K562 (cell line): ENCODE results near the gene SHOC1. TPM values are rescaled to one million over a fixed set of nuclear protein-coding genes. Genes with fewer than 3 reads are reported as not detected.

Source experiments
- ATAC-seq: fragments of 200-7000 bp; cut with Tn5 transposase; 3 replicates; pipeline ENCODE4 v1.9.1; 2020; ENCODE audit warnings: moderate library complexity
- BruUV-seq: library from RNA; stranded (reverse); fragments of 400-500 nt; replicated peaks from 2 replicates; lab custom pipeline; 2021; lab: Mats Ljungman, UMichigan
- CTCF ChIA-PET: fragments of 300-600 bp; formaldehyde crosslinking; extraction: SDS; loops from one replicate; lab custom pipeline; 2021; ENCODE audit warnings: low intra/inter-chr PET ratio; lab: Yijun Ruan, JAX
- POLR2A ChIA-PET: fragments of 300-600, 350-650 bp; sonication (Branson Sonifier 250); formaldehyde crosslinking; extraction: SDS; loops from one replicate; lab custom pipeline; 2021; ENCODE audit warnings: antibody characterized with exemption, inconsistent platforms; lab: Yijun Ruan, JAX
- DNase-seq, 4 experiments: peaks; one replicate each; pipeline versions ENCODE4 v3.0.0 to v3.0.0-alpha.2; 2011 to 2018; ENCODE audit warnings: low spot score in 3 of 4, mixed read lengths in 3 of 4; ENCODE audit errors: extremely low read depth in 1 of 4
- FAIRE-seq: peaks from 2 replicates; lab custom pipeline; 2011; peaks lifted over from hg19 to GRCh38; lab: Jason Lieb, UNC
- H2AFZ ChIP-seq: 2 replicates; pipeline ENCODE4 v1.6.0; 2011; ENCODE audit warnings: low read depth, low read length, control low read depth, inconsistent platforms
- H3K27ac ChIP-seq: fragments of 200-600 bp; 3 replicates; pipeline ENCODE4 v1.8.0; 2011; ENCODE audit warnings: low read depth, mild to moderate bottlenecking, control low read depth, inconsistent platforms, low read length, moderate library complexity, mixed read lengths; ENCODE audit errors: extremely low read depth
- H3K27me3 ChIP-seq, 2 experiments: fragments of 300-600 bp in 1 of 2; 2 replicates in 1 of 2; 3 replicates in 1 of 2; pipeline versions ENCODE4 v1.6.0 to v1.8.0; 2011; ENCODE audit warnings: inconsistent platforms in 2 of 2, low read length in 2 of 2, mild to moderate bottlenecking in 1 of 2, mixed read lengths in 1 of 2, moderate library complexity in 1 of 2; ENCODE audit not compliant: control insufficient read depth in 2 of 2, insufficient read depth in 2 of 2
- H3K36me3 ChIP-seq: fragments of 300-600 bp; 3 replicates; pipeline ENCODE4 v1.8.0; 2011; ENCODE audit warnings: mild to moderate bottlenecking, low read length, inconsistent platforms; ENCODE audit not compliant: control insufficient read depth, insufficient read depth
- H3K4me1 ChIP-seq, 2 experiments: fragments of 200-600 bp in 1 of 2; replicated peaks in 1 of 2; 2 replicates in 1 of 2; 3 replicates in 1 of 2; pipeline versions ENCODE4 v1.5.1 to v1.8.0; 2011; ENCODE audit warnings: inconsistent platforms in 2 of 2, low read length in 2 of 2, mild to moderate bottlenecking in 1 of 2, mixed read lengths in 1 of 2, moderate library complexity in 1 of 2; ENCODE audit not compliant: control insufficient read depth in 2 of 2, insufficient read depth in 2 of 2
- H3K4me2 ChIP-seq: 2 replicates; pipeline ENCODE4 v1.6.1; 2011; ENCODE audit warnings: low read length, control low read depth, inconsistent platforms, mixed read lengths; ENCODE audit not compliant: insufficient read depth
- H3K4me3 ChIP-seq: fragments of 200-600 bp; sonication (generic), shearing (Covaris generic); 2 replicates; pipeline ENCODE4 v1.5.1; 2016; ENCODE audit warnings: control low read depth, inconsistent platforms
- H3K79me2 ChIP-seq: fragments of 200-600 bp; 3 replicates; pipeline ENCODE4 v1.8.0; 2011; ENCODE audit warnings: low read length, inconsistent platforms; ENCODE audit not compliant: control insufficient read depth, insufficient read depth
- H3K9ac ChIP-seq, 2 experiments: 2 replicates each; pipeline versions ENCODE4 v1.6.0 to v1.6.1; 2011; ENCODE audit warnings: low read depth in 2 of 2, low read length in 2 of 2, control low read depth in 1 of 2, inconsistent platforms in 1 of 2, mild to moderate bottlenecking in 1 of 2, mixed read lengths in 1 of 2; ENCODE audit not compliant: insufficient read depth in 1 of 2
- H3K9me1 ChIP-seq: one replicate; pipeline ENCODE4 v1.6.0; 2011; ENCODE audit warnings: inconsistent platforms, mild to moderate bottlenecking, low read length, moderate library complexity; ENCODE audit not compliant: control insufficient read depth, insufficient read depth
- H3K9me3 ChIP-seq: replicated peaks from 2 replicates; pipeline ENCODE4 v1.5.1; 2011; ENCODE audit warnings: low read depth, low read length, inconsistent platforms; ENCODE audit not compliant: control insufficient read depth, insufficient read depth
- H4K20me1 ChIP-seq: replicated peaks from 2 replicates; pipeline ENCODE4 v1.6.1; 2011; ENCODE audit warnings: low read length, inconsistent platforms, mixed read lengths; ENCODE audit not compliant: control insufficient read depth, insufficient read depth
- HNRNPLL ChIP-seq: fragments of 200-400 bp; formaldehyde crosslinking; IDR thresholded peaks from 2 replicates; pipeline ENCODE4 v1.6.1; 2017; ENCODE audit warnings: low read length, low read depth, mild to moderate bottlenecking; ENCODE audit not compliant: poor library complexity, severe bottlenecking
- SMAD2 ChIP-seq: fragments of 150-350 bp; IDR thresholded peaks from 2 replicates; pipeline ENCODE4 v1.6.1; 2014; ENCODE audit warnings: low read depth, mild to moderate bottlenecking, low read length
- THRA ChIP-seq: fragments of 450-650 bp; IDR thresholded peaks from 2 replicates; pipeline ENCODE4 v1.6.1; 2017; ENCODE audit warnings: mild to moderate bottlenecking, moderate library complexity
- ZNF174 ChIP-seq: fragments of 250-450 bp; sonication (Bioruptor Pico); IDR thresholded peaks from 2 replicates; pipeline ENCODE4 v1.4.0; 2020; ENCODE audit warnings: mild to moderate bottlenecking
- ZNF347 ChIP-seq: fragments of 450-650 bp; formaldehyde crosslinking; IDR thresholded peaks from 2 replicates; pipeline ENCODE4 v1.4.0; 2020; ENCODE audit warnings: low read depth, mild to moderate bottlenecking, moderate library complexity
- WGBS: fragments of 100-300 bp; shearing (Covaris generic); methylation state at CpG from one replicate; pipeline ENCODE4 v1.1.6; 2016; ENCODE audit warnings: low coverage, mixed read lengths; ENCODE audit not compliant: insufficient coverage; ENCODE audit errors: missing lambda C conversion rate; 5-methylcytosine and 5-hydroxymethylcytosine counted together
- in situ Hi-C: fragments of 300-500 bp; cut with MboI; formaldehyde crosslinking; loops from 4 replicates; pipeline ENCODE4 v1.15.0; 2018; ENCODE audit warnings: inconsistent platforms, mixed read lengths
- intact Hi-C: fragments of 100-400 bp; cut with micrococcal nuclease; formaldehyde crosslinking; loops from 2 replicates; pipeline ENCODE4 v1.14.2; 2022
- polyA plus RNA-seq, 8 experiments: library from polyadenylated mRNA; depleted of rRNA in 4 of 8; stranded (reverse) in 5 of 8; unstranded in 3 of 8; fragments of >200 nt; fragmentation: Nextera tagmentation in 2 of 8; fragmentation: Illumina TruSeq in 1 of 8; extraction: Ambion mirVana in 2 of 8; extraction: Trizol in 1 of 8; gene quantifications; 2 replicates each; pipeline versions ENCODE4 v1.2.1 to v1.2.3, GENCODE V29; 2011 to 2014; ENCODE audit warnings: inconsistent platforms in 1 of 8, missing spikeins in 1 of 8
- total RNA-seq, 7 experiments: library from RNA; depleted of rRNA in 6 of 7; stranded (reverse); fragments of >200 nt in 6 of 7; fragmentation: Illumina TruSeq in 2 of 7; extraction: Trizol in 2 of 7; gene quantifications; 2 replicates each; pipeline versions ENCODE4 v1.2.1 to v1.2.3, GENCODE V29; 2011 to 2021; ENCODE audit warnings: low replicate concordance in 1 of 7
- TF ChIP-seq, protein P1 (sequence below): fragments of 150-350 bp; conservative IDR thresholded peaks from 2 replicates; pipeline ENCODE4 v1.6.1; 2014; ENCODE audit warnings: low read length

SHOC1 gene
- total and polyA plus RNA-seq, 9 of the 15 experiments (the other 6 are each of a cell fraction or from before 2014, with no cell fraction given) = 0.03 to 0.09 (median 0.04) TPM; not detected in 6

DNA sequence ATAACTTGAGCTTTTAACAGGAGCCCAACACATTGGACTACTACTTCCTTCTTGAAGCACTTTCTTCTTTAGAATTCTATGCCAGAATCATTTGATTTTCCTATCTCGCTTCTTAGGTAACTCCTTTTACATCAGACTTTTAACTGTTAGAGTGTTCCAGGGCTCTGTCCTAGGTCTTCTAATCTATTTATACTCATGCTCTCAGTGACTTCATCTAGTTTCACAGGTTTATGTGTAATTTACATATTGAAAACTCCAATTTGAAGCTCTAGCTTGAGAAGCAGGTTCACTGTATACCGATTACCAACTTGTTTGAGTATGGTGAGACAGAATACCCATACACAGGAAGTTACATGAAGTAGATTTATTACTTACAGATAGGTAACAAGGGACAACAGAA is 11.3 kb downstream of the SHOC1 start:
- no peaks in the 10 kb centered on the region; the same call in 1 of the 2 replicates for H3K9me3 ChIP-seq
- no peaks in the 10 kb centered on the region for H3K9me1 ChIP-seq
- ChIA-PET CTCF (no interaction called here), POLR2A (interaction anchor here (1.3 kb wide), 1 partner anchor 9 kb away, joined by 3 read pairs; no protein-coding TSS in a partner anchor)
- H3K27ac ChIP-seq = no peak overlapping the region
- DNase-seq = no peak
- no peak for ATAC-seq
- no peaks in the 10 kb centered on the region for H4K20me1 ChIP-seq
- TF ChIP-seq SMAD2 = no peak
- TF ChIP-seq, protein P1, sequence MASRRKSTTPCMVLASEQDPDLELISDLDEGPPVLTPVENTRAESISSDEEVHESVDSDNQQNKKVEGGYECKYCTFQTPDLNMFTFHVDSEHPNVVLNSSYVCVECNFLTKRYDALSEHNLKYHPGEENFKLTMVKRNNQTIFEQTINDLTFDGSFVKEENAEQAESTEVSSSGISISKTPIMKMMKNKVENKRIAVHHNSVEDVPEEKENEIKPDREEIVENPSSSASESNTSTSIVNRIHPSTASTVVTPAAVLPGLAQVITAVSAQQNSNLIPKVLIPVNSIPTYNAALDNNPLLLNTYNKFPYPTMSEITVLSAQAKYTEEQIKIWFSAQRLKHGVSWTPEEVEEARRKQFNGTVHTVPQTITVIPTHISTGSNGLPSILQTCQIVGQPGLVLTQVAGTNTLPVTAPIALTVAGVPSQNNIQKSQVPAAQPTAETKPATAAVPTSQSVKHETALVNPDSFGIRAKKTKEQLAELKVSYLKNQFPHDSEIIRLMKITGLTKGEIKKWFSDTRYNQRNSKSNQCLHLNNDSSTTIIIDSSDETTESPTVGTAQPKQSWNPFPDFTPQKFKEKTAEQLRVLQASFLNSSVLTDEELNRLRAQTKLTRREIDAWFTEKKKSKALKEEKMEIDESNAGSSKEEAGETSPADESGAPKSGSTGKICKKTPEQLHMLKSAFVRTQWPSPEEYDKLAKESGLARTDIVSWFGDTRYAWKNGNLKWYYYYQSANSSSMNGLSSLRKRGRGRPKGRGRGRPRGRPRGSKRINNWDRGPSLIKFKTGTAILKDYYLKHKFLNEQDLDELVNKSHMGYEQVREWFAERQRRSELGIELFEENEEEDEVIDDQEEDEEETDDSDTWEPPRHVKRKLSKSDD = no peak
- no peak for TF ChIP-seq ZNF347 (CRISPR knock-in tag)
- TF ChIP-seq THRA = no peak
- no peak for TF ChIP-seq HNRNPLL
- no peak for TF ChIP-seq ZNF174 (CRISPR knock-in tag)
- no TSS peak for BruUV-seq
- H3K36me3 ChIP-seq = no peaks in the 10 kb centered on the region
- no peak overlapping the region for H3K4me3 ChIP-seq
- WGBS = 25% methylated on average over 2 of the region's 2 CpGs
- no peak overlapping the region for H3K9ac ChIP-seq
- H3K4me1 ChIP-seq = no peaks in the 10 kb centered on the region
- no peak overlapping the region for H2AFZ ChIP-seq
- H3K4me2 ChIP-seq = no peak overlapping the region
- no peaks in the 10 kb centered on the region for H3K27me3 ChIP-seq
- no peak for FAIRE-seq
- in situ Hi-C loops = no loop called here
- no peaks in the 10 kb centered on the region for H3K79me2 ChIP-seq
- intact Hi-C loops = no loop called here
